ENCODE results near the gene GTF3A. TPM values are rescaled to one million over a fixed set of nuclear protein-coding genes. Genes with fewer than 3 reads are reported as not detected.
A peak's percentile ranks its signal among the peaks of the same experiment; 100 is the strongest.

The GTF3A gene
- total and polyA plus RNA-seq, 2 experiments from 2014 or later: 109 to 190 TPM

DNA sequence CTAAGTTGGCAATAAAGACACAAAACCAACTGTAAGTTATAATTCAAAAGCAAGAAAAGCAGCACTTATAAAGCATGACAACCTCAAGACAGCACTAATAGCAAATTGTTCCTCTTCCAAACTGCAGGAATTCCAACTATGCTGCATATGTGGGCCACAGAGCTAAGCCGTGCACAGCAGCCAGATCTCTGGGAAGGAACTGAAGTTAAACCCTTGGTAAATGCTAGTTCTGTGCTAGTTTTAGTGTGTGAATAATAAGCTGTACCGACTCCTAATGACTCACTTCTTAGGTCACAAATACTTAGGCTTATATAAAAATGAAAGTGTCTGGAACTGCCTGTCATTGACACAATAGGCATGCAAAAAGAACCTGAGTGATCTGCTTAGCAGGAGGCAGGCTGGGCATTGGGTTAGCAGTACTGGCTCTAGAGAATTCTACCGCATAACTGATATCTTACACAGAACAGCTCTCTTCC is 21.2 kb upstream of the GTF3A start:
- peak; percentile 79 for ATAC-seq
- Mint-ChIP-seq H3K9me3 (no peaks in the 10 kb centered on the region), H3K27ac (peak overlapping the region; percentile 74; the same call in 1 of the 2 replicates), H3K4me1 (peaks cover 17% of the 10 kb centered on the region), H3K27me3 (ENCODE audit: insufficient read depth, low read depth, poor library complexity) (peaks cover 3% of the 10 kb centered on the region), H3K36me3 (ENCODE audit: low read depth) (no peaks in the 10 kb centered on the region), H3K4me3 (no peak overlapping the region)
- TF ChIP-seq ZNF114 (CRISPR knock-in tag; IDR thresholded peaks at IDR 0.05) (no peak), ZNF331 (CRISPR knock-in tag; IDR thresholded peaks at IDR 0.05; ENCODE audit: low read depth) (no peak), EZH2phosphoT487 (IDR thresholded peaks at IDR 0.05; ENCODE audit: unreplicated experiment) (no peak), JUNB (IDR thresholded peaks at IDR 0.05; ENCODE audit: unreplicated experiment) (no peak)
- TF ChIP-seq, protein P1, sequence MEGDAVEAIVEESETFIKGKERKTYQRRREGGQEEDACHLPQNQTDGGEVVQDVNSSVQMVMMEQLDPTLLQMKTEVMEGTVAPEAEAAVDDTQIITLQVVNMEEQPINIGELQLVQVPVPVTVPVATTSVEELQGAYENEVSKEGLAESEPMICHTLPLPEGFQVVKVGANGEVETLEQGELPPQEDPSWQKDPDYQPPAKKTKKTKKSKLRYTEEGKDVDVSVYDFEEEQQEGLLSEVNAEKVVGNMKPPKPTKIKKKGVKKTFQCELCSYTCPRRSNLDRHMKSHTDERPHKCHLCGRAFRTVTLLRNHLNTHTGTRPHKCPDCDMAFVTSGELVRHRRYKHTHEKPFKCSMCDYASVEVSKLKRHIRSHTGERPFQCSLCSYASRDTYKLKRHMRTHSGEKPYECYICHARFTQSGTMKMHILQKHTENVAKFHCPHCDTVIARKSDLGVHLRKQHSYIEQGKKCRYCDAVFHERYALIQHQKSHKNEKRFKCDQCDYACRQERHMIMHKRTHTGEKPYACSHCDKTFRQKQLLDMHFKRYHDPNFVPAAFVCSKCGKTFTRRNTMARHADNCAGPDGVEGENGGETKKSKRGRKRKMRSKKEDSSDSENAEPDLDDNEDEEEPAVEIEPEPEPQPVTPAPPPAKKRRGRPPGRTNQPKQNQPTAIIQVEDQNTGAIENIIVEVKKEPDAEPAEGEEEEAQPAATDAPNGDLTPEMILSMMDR (conservative IDR thresholded peaks at IDR 0.05; ENCODE audit: low read depth in 2 of 2): no peak
- TF ChIP-seq, protein P2, sequence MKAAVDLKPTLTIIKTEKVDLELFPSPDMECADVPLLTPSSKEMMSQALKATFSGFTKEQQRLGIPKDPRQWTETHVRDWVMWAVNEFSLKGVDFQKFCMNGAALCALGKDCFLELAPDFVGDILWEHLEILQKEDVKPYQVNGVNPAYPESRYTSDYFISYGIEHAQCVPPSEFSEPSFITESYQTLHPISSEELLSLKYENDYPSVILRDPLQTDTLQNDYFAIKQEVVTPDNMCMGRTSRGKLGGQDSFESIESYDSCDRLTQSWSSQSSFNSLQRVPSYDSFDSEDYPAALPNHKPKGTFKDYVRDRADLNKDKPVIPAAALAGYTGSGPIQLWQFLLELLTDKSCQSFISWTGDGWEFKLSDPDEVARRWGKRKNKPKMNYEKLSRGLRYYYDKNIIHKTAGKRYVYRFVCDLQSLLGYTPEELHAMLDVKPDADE (IDR thresholded peaks at IDR 0.05): no peak
- TF ChIP-seq, protein P3, sequence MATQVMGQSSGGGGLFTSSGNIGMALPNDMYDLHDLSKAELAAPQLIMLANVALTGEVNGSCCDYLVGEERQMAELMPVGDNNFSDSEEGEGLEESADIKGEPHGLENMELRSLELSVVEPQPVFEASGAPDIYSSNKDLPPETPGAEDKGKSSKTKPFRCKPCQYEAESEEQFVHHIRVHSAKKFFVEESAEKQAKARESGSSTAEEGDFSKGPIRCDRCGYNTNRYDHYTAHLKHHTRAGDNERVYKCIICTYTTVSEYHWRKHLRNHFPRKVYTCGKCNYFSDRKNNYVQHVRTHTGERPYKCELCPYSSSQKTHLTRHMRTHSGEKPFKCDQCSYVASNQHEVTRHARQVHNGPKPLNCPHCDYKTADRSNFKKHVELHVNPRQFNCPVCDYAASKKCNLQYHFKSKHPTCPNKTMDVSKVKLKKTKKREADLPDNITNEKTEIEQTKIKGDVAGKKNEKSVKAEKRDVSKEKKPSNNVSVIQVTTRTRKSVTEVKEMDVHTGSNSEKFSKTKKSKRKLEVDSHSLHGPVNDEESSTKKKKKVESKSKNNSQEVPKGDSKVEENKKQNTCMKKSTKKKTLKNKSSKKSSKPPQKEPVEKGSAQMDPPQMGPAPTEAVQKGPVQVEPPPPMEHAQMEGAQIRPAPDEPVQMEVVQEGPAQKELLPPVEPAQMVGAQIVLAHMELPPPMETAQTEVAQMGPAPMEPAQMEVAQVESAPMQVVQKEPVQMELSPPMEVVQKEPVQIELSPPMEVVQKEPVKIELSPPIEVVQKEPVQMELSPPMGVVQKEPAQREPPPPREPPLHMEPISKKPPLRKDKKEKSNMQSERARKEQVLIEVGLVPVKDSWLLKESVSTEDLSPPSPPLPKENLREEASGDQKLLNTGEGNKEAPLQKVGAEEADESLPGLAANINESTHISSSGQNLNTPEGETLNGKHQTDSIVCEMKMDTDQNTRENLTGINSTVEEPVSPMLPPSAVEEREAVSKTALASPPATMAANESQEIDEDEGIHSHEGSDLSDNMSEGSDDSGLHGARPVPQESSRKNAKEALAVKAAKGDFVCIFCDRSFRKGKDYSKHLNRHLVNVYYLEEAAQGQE (IDR thresholded peaks at IDR 0.05; ENCODE audit: unreplicated experiment): no peak
- TF ChIP-seq, protein P4, sequence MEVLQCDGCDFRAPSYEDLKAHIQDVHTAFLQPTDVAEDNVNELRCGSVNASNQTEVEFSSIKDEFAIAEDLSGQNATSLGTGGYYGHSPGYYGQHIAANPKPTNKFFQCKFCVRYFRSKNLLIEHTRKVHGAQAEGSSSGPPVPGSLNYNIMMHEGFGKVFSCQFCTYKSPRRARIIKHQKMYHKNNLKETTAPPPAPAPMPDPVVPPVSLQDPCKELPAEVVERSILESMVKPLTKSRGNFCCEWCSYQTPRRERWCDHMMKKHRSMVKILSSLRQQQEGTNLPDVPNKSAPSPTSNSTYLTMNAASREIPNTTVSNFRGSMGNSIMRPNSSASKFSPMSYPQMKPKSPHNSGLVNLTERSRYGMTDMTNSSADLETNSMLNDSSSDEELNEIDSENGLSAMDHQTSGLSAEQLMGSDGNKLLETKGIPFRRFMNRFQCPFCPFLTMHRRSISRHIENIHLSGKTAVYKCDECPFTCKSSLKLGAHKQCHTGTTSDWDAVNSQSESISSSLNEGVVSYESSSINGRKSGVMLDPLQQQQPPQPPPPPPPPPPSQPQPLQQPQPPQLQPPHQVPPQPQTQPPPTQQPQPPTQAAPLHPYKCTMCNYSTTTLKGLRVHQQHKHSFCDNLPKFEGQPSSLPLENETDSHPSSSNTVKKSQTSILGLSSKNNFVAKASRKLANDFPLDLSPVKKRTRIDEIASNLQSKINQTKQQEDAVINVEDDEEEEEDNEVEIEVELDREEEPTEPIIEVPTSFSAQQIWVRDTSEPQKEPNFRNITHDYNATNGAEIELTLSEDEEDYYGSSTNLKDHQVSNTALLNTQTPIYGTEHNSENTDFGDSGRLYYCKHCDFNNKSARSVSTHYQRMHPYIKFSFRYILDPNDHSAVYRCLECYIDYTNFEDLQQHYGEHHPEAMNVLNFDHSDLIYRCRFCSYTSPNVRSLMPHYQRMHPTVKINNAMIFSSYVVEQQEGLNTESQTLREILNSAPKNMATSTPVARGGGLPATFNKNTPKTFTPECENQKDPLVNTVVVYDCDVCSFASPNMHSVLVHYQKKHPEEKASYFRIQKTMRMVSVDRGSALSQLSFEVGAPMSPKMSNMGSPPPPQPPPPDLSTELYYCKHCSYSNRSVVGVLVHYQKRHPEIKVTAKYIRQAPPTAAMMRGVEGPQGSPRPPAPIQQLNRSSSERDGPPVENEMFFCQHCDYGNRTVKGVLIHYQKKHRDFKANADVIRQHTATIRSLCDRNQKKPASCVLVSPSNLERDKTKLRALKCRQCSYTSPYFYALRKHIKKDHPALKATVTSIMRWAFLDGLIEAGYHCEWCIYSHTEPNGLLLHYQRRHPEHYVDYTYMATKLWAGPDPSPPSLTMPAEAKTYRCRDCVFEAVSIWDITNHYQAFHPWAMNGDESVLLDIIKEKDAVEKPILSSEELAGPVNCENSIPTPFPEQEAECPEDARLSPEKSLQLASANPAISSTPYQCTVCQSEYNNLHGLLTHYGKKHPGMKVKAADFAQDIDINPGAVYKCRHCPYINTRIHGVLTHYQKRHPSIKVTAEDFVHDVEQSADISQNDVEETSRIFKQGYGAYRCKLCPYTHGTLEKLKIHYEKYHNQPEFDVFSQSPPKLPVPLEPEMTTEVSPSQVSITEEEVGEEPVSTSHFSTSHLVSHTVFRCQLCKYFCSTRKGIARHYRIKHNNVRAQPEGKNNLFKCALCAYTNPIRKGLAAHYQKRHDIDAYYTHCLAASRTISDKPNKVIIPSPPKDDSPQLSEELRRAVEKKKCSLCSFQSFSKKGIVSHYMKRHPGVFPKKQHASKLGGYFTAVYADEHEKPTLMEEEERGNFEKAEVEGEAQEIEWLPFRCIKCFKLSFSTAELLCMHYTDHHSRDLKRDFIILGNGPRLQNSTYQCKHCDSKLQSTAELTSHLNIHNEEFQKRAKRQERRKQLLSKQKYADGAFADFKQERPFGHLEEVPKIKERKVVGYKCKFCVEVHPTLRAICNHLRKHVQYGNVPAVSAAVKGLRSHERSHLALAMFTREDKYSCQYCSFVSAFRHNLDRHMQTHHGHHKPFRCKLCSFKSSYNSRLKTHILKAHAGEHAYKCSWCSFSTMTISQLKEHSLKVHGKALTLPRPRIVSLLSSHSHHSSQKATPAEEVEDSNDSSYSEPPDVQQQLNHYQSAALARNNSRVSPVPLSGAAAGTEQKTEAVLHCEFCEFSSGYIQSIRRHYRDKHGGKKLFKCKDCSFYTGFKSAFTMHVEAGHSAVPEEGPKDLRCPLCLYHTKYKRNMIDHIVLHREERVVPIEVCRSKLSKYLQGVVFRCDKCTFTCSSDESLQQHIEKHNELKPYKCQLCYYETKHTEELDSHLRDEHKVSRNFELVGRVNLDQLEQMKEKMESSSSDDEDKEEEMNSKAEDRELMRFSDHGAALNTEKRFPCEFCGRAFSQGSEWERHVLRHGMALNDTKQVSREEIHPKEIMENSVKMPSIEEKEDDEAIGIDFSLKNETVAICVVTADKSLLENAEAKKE (CRISPR knock-in tag; IDR thresholded peaks at IDR 0.05): no peak
- peak; percentile 60 for DNase-seq (ENCODE audit: low spot score)
- H3K79me2 ChIP-seq (replicated peaks; ENCODE audit: insufficient read depth): no peaks in the 10 kb centered on the region
- H3K4me1 ChIP-seq (ENCODE audit: insufficient read depth): peaks cover 12% of the 10 kb centered on the region; the same call in 1 of the 2 replicates
- H3K36me3 ChIP-seq (ENCODE audit: insufficient read depth): no peaks in the 10 kb centered on the region
- no peaks in the 10 kb centered on the region for H3K27me3 ChIP-seq (ENCODE audit: insufficient read depth)
- peak overlapping the region; percentile 57 for H2AFZ ChIP-seq
- peak overlapping the region; percentile 10 for H3K4me2 ChIP-seq
- H4K20me1 ChIP-seq (replicated peaks; ENCODE audit: insufficient read depth): no peaks in the 10 kb centered on the region
- peaks cover 6% of the 10 kb centered on the region for H3K9me2 ChIP-seq (ENCODE audit: insufficient read depth)
- no peaks in the 10 kb centered on the region for H3F3A ChIP-seq (replicated peaks; ENCODE audit: low read depth)
- no peak overlapping the region for H3K4me3 ChIP-seq
- no peak overlapping the region; the same call in 1 of the 2 replicates for H3K27ac ChIP-seq (ENCODE audit: low read depth)

Data from GM23338 (cell line).